Measurements from ENCODE around the gene PTGDR2. TPM values are rescaled to one million over a fixed set of nuclear protein-coding genes. Genes with fewer than 3 reads are reported as not detected.

Gene PTGDR2
- total and polyA plus RNA-seq, 9 of the 15 experiments (the other 6 are each of a cell fraction or from before 2014, with no cell fraction given), result 0.51 to 2.6 (median 1.6) TPM

DNA sequence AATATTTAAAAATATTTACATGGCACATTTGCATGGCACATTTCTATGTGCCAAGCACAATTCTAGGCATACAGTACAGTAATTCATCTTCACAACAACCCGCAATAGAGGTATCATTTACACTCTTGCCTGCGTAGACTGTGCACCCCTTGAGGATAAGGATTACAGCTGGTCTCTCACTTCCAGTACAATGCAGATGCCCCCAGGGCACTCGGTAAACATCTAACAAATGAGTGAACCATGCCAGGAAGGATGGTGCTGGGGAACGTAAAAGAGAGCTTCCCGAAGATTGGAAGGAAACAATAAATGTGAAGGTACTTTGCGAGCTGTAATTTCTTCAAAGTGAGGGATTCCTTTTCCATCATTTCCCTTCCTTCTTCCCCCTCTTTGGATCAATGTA lies 49.3 kb upstream of the PTGDR2 start:
- H3K36me3 ChIP-seq (ENCODE audit: control insufficient read depth, insufficient read depth, low read length), result peaks cover 53% of the 10 kb centered on the region
- H2AFZ ChIP-seq (ENCODE audit: low read depth, low read length), result no peak overlapping the region
- no peak for TF ChIP-seq TEAD4 (IDR thresholded peaks at IDR 0.05; ENCODE audit: low read length)
- TF ChIP-seq TEAD4 (CRISPR knock-in tag; IDR thresholded peaks at IDR 0.05; ENCODE audit: borderline replicate concordance), result no peak
- TF ChIP-seq PHF8 (IDR thresholded peaks at IDR 0.05; ENCODE audit: borderline replicate concordance, low read length), result no peak
- TF ChIP-seq, protein P1, sequence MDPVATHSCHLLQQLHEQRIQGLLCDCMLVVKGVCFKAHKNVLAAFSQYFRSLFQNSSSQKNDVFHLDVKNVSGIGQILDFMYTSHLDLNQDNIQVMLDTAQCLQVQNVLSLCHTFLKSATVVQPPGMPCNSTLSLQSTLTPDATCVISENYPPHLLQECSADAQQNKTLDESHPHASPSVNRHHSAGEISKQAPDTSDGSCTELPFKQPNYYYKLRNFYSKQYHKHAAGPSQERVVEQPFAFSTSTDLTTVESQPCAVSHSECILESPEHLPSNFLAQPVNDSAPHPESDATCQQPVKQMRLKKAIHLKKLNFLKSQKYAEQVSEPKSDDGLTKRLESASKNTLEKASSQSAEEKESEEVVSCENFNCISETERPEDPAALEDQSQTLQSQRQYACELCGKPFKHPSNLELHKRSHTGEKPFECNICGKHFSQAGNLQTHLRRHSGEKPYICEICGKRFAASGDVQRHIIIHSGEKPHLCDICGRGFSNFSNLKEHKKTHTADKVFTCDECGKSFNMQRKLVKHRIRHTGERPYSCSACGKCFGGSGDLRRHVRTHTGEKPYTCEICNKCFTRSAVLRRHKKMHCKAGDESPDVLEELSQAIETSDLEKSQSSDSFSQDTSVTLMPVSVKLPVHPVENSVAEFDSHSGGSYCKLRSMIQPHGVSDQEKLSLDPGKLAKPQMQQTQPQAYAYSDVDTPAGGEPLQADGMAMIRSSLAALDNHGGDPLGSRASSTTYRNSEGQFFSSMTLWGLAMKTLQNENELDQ (CRISPR knock-in tag; IDR thresholded peaks at IDR 0.05; ENCODE audit: borderline replicate concordance), result no peak
- H3K4me3 ChIP-seq, result peak overlapping the region; percentile 92
- peak overlapping the region; percentile 95 to 98; a peak in 3 of 4 replicates for H3K9ac ChIP-seq (ENCODE audit: insufficient read depth in 1 of 2, low read depth in 2 of 2, low read length in 2 of 2)
- DNase-seq (ENCODE audit: extremely low read depth in 1 of 4, low spot score in 3 of 4), result no peak
- ATAC-seq, result no peak
- peaks cover 3% of the 10 kb centered on the region for H3K9me1 ChIP-seq (ENCODE audit: control insufficient read depth, insufficient read depth, low read length)
- in situ Hi-C loops (cut with MboI), result no loop called here
- FAIRE-seq, result no peak
- H3K4me1 ChIP-seq (replicated peaks in 1 of 2; ENCODE audit: control insufficient read depth in 2 of 2, insufficient read depth in 2 of 2, low read length in 2 of 2), result peaks cover 5 to 14% of the 10 kb centered on the region in 2 experiments; a peak in 4 of 5 replicates
- CTCF ChIA-PET (ENCODE audit: low intra/inter-chr PET ratio), result no interaction called here
- H3K27me3 ChIP-seq (ENCODE audit: control insufficient read depth in 2 of 2, insufficient read depth in 2 of 2, low read length in 2 of 2), result no peaks in the 10 kb centered on the region
- peaks cover 27% of the 10 kb centered on the region for H4K20me1 ChIP-seq (replicated peaks; ENCODE audit: control insufficient read depth, insufficient read depth, low read length)
- intact Hi-C loops (cut with micrococcal nuclease), result no loop called here
- peaks cover 43% of the 10 kb centered on the region for H3K79me2 ChIP-seq (ENCODE audit: control insufficient read depth, insufficient read depth, low read length)
- POLR2A ChIA-PET, result interaction anchor here (0.7 to 2.7 kb wide), 9 partner anchors 10 to 79 kb away, joined by 3 to 14 read pairs (median 5); no protein-coding TSS in a partner anchor
- TSS peak; percentile 52 for BruUV-seq (replicated peaks)
- H3K9me3 ChIP-seq (replicated peaks; ENCODE audit: control insufficient read depth, insufficient read depth, low read depth, low read length), result peaks cover 2% of the 10 kb centered on the region; the same call in 1 of the 2 replicates
- peak overlapping the region; percentile 91; the same call in 2 of the 3 replicates for H3K27ac ChIP-seq (ENCODE audit: extremely low read depth, low read depth, low read length)
- WGBS (ENCODE audit: insufficient coverage, low coverage, missing lambda C conversion rate), result 44% methylated on average over 6 of the region's 6 CpGs
- peak overlapping the region; percentile 93 for H3K4me2 ChIP-seq (ENCODE audit: insufficient read depth, low read length)

Measured in K562 (cell line).